Panc1 (cell line): ENCODE measurements around the gene CASTOR1.

Experiments
- CTCF ChIP-seq: fragments of 450-650 bp; IDR thresholded peaks from 2 replicates; pipeline ENCODE4 v1.5.1; 2017; ENCODE audit warnings: mild to moderate bottlenecking
- POLR2AphosphoS5 ChIP-seq: IDR thresholded peaks from 2 replicates; pipeline ENCODE4 v1.6.1; 2012; ENCODE audit warnings: mild to moderate bottlenecking, low read depth, low read length, moderate library complexity
- SIN3A ChIP-seq: IDR thresholded peaks from 2 replicates; pipeline ENCODE4 v1.6.1; 2012; ENCODE audit warnings: low read depth, mild to moderate bottlenecking, low read length, moderate library complexity, borderline replicate concordance; ENCODE audit not compliant: insufficient read depth

- no peak for TF ChIP-seq POLR2AphosphoS5
- TF ChIP-seq CTCF: no peak
- no peak for TF ChIP-seq SIN3A
Measured at GRCh38 chr22:30270832-30271231, 18.5 kb downstream of the CASTOR1 start.
